ENCODE measurements around the gene UNK. TPM values are rescaled to one million over a fixed set of nuclear protein-coding genes. Genes with fewer than 3 reads are reported as not detected.

UNK gene
- polyA plus RNA-seq, 1 donor, result 21.9 TPM

DNA sequence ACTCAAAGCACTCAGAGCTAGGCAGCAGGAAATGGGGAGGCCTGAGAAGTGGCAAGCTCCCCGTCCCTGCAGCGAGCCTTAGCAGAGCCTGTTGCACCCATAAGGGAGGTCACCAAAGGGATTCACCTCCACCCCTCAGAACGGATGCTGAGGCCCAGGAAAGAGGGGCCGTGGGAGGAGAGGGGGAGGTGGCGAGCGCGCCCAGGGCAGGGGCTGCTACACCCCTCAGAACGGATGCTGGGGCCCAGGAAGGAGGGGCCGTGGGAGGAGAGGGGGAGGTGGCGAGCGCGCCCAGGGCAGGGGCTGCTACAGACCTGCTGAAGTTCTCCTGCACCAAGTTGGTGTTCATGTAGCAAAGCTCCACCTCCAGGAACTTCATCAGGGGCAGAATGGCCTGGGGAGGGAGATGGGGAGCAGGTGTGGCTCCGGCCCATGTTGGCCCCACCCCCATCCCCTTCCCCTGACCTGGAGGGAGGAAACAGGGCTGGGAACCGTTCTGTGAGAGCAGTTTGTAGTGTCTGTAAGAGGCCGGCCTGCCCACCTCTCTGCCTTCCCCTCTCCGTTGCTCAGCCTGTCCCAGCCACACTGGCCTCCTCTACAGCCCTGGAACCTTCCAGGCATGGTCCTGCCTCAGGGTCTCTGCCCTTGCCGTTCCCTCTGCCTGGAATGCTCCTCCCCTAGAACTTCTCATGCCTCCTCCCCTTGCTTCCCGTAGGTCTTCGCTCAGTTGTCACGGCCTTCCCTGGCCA, 48.2 kb downstream of the UNK start:
- DNase-seq (ENCODE audit: low read depth), result no peak

DNA sequence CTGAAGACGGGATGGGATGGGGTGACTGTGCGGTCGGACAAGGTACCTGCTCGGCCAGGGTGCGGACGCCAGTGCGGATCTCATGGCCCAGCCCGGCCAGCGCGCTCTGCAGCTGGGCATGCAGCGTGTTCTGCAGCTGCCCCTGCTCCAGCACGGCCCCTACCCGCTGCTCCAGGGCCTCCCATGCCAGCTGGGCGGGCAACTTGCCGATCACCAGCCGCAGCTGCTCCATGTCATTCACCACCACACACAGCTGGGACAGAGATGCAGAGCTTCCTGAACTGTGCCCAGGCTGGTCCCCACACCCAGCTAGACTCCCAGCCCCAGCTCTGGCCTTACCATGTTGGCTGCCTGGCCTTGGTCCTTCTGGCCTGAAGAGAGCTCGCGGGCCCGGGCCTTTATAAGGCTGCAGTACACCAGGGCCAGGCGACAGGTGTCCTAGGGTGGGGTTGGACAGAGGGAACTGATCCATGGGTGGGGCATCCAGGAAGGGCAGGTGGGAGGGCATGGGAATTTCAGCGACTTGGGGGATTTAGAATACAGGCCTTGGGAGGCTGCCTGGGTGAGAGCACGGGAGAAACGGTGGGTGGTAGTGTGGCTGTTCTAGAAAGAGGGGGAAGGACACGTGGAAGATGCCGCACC, 49.8 kb downstream of the UNK start:
- DNase-seq (ENCODE audit: low read depth), result no peak

DNA sequence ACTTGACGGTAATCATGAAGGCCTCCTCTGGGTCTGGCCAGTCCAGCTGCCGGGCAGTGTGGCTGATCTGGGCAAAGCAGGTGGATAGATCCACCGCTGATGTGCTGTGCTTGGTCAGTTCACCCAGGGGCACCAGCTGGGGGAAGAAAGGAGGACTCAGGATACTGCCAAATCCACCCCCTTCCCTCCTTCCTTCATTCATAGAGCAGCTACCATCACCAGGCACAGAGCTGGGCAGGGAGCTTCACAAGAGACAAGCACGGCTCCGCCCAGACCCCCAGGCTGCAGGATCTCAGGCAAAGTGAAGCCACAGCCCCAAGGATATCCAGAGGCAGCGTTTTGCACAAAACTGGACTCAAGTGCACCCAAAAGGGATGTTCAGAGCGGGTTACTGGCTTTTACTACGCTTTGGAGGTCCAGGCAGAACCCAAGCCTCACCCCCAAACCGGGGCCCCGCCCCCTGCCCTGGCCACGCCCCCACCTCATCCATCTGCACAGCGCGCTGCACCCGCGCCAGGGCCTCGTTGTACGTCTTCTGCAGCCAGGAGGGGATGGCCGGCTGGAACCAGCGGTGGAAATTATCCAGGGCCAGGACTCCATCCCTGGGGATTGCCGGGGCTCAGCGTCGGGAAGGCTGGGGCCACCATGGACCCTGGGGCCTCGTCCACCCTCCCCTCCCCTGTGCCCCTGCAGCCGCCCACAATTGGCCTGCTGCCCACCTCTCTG, 50.5 kb downstream of the UNK start:
- no peak for DNase-seq (ENCODE audit: low read depth)

DNA sequence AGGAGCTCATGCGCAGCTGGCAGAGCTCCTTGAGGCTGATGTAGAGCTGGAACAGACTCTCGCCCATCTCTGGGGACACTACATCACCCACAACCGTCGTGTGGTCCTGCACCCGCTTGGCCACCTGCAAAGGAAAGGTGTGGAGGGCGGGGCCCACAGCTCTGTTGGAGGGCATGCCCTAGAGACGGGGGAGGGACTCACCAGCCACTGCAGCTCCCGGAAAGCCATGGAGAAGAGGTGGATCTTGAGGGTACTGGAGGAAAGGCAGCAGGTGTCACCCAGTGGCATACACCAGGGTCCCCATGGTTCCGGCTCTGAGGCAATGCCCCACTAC, 51.0 kb downstream of the UNK start:
- no peak for DNase-seq (ENCODE audit: low read depth)

DNA sequence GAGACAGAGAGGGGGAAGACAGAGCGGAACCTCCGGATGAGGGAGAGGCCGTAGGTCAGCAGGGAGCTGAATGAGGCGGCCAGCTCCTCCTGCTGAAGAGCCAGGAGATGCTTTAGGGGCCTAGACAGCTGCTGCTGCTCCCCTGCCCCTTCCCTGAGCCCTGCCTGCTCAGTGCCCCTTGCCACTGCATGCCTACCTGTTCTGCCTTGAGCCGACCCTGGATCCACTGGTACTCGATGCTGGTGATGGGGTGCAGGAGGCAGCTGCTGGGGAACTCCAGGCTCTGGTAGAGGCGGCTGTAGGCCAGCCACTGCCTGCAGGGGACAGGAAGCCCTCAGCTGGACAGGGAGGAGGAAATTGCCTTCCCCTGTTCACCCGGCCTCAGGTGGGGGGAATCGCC, 52.0 kb downstream of the UNK start:
- DNase-seq (ENCODE audit: low read depth), result no peak

DNA sequence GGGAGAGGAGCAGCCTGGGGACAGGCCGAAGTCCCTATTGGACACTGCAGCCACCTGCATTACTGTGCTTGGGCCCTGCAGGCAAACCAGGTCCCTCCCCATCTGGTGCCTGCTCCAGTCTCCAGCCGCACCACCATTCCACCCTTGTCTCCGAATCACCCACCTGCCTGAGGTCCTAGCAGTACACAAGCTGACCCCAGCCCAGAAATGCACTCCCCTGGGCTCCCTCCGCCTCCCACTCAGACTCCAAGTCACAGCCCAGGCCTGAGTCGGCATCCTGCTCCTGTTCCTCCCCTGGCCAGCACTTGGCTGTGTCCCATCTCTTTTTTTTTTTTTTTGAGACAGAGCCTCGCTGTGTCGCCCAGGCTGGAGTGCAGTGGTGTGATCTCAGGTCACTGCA, 53.3 kb downstream of the UNK start:
- no peak for DNase-seq (ENCODE audit: low read depth)

DNA sequence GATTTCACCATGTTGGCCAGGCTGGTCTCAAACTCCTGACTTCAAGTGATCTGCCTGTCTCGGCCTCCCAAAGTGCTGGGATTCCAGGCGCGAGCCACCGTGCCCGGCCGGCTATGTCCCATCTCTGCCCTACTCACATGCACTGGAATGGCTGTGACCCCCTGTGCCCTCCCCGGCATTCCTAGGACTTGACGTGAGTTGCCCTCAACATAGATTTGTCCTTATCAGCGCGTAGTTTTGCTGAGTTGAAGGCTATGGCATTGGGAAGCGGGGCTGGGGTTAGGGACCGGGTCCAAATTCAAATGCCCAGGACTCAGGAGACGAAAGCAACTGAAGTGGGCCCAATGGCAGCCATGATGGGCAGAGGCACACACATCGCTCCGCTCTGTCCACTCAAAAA, 53.8 kb downstream of the UNK start:
- DNase-seq (ENCODE audit: low read depth), result no peak

DNA sequence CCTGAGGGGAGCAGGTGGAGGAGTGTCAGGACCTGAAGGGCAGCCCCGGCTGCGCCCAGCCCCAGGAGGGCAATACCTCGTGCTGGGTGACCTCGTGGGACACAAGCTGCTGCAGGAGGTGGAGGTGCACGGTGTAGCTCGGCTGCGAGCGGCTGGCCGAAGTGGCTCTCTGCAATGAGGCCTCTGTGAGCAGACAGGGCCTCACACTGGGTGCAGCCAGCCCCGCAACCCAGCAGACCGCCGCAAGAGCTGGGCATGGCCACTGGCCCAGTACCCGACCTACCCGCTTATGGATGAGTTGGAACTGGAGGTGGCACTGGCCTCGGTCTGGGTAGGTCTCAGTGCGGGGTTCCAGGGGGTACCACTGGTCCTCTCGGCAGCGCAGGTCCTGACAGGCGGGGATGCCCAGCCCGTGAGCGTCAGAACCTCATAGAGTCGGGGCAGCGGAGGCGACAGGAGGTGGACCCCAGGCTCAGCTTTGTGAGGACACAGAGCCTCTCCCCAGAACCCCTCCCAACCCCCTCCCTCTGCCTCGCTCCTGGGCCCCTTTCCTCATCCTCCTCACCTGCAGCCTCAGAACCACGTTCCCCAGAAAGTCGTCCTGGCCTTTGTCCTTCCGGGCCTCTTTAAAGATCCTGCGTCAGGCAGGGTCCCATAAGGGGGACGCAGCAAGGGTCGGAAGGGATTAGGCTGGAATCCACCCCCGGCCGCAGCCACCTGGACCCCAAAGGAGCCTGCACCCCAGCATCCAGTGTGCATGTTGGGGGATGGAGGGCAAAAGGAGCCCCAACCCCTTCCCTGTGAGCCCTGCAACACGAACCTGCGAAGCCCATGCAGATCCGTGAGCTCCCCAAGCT, 55.6 kb downstream of the UNK start:
- DNase-seq (ENCODE audit: low read depth), result no peak

DNA sequence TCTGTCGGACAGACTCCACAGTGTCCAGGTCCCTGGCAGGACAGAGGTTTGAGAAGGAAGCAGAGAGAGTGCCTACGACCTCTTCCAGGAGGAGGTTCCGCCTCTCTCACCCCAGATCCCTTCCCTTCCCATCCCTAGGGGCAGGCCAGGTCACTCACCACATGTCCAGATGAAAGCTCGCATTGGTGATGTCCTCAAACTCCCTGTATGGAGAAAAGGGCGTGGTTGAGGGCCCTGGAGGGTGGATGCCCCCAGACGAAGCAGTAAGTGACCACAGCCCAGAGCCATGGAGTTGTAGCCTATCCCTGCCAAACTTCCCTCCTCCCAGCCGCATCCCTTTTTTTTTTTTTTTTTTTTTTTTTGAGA, 56.2 kb downstream of the UNK start:
- DNase-seq (ENCODE audit: low read depth), result no peak

DNA sequence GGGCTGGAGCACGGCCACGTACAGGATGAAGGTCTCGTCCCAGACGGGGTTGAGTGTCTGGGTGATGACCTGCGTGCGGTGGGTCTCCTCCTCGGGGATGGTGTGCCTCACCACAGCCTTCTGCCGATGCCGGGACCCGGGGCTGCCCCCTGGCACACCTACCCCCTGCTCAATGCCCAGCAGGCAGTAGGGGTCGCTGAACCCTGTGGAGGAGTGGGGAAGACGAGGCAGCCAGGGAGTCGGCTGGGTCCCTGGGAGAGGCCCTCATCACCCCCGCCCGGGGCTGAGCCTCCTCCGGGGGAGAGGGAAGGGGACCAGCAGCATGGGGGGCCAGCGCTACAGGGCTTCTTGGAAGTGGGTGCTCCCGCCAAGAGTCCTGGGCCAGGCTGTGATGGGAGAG, 57.8 kb downstream of the UNK start:
- DNase-seq (ENCODE audit: low read depth), result no peak

DNA sequence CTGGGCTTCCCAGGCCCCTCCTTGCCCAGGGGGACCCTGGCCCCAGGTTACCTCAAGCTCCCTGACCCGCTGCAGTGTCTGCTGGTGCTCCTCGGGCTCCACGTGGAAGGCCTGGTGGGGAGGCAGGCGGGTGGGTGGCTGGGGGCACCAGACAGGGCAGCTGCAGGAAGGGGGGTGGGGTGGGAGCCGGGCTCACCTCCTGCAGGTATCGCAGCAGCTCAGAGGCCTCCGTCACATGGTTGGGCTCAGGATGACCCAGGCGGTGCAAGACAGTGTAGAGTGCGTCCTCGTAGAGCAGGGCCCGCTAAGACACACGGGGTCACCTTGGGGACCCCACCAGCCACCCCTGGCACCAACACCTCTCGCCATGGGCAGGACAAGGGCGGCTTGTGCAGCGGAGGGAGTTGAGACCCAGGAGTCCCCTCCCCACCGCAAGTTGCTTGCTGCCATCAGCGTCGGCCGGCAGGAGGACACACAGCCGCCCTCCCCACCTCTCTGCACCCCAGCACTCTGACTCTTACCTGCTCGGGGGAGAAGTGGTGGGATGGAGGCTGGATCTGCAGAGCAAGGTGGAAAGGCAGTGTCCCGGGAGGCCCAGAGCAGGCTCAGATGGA, 58.5 kb downstream of the UNK start:
- DNase-seq (ENCODE audit: low read depth), result no peak

DNA sequence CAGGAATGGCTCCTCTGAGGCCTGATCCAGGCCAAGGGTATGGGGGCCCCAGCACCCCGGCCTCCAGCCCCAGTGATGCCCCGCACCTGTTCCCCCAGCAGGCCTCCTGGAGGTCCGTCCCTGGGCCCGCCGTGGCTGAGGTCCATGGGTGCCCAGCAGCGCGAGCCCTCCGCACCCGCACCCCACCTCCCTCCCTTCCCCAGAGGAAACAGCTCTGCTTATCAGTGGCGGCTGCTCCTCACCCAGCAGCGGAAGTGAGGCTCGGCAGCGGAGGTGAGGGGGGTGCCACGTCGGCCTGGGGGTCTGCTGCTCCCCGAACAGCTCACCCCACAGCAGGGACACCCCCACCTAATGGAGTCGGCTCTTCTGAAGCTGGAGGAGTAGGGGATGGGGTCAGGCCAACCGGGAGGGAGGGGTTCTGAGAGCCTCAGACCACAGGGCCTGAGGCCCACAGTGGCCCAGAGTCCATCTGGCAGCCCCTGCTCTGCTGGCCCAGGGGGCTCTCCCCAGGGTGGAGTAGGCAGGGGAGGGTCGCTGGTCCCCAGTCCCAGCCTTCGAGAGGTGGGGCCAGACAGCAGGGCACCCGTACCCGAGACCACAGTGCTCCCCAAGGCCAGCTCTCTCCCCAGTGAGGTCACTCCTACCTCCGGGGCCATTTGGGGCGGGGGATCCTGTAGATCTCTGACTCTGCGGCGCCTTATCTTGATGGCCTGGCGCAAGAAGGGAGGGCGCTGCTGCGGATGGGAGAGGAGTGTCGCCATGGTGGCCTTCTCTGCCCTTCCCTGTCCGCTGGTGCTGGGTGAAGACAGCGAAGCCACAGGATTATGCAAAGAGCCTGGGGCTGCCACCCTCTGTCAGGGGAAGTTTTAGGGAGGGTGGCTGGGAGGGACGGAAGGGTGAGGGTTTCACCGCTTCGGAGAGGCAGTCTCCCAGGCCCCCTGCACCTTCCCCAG, 59.2 kb downstream of the UNK start, which contains the start of gene UNC13D:
Gene UNC13D (minus strand): TSS at position 828 of the 953 bp plus-strand sequence. CDS start 67 bp downstream, at position 761.
- no peak for DNase-seq (ENCODE audit: low read depth)

DNA sequence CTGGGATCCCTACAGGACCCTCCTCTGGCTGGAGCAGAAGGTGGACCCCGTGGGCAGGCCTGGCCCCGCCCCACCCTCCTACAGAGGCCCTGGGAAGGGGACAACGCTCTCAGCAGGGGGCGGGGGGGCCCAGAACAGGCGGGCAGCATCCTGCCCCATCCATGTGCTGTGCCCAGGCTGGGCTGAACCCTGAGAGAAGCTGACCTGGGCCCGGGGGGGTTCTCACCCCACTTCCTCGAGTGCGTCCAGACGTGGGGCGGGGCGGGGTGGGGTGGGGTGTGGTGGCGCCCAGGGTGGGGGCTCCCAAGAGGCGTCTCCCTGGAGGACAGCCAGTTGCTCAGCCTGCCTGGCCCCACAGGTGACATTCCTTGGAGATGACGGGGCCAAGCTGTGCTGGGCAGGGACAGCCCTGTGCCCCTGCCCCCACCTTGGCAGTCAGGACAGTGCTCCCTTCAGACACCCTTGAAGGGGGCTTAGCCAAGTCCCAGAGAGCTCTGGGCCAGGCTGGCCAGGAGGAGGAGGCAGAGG, 60.0 kb downstream of the UNK start:
- DNase-seq (ENCODE audit: low read depth), result no peak

DNA sequence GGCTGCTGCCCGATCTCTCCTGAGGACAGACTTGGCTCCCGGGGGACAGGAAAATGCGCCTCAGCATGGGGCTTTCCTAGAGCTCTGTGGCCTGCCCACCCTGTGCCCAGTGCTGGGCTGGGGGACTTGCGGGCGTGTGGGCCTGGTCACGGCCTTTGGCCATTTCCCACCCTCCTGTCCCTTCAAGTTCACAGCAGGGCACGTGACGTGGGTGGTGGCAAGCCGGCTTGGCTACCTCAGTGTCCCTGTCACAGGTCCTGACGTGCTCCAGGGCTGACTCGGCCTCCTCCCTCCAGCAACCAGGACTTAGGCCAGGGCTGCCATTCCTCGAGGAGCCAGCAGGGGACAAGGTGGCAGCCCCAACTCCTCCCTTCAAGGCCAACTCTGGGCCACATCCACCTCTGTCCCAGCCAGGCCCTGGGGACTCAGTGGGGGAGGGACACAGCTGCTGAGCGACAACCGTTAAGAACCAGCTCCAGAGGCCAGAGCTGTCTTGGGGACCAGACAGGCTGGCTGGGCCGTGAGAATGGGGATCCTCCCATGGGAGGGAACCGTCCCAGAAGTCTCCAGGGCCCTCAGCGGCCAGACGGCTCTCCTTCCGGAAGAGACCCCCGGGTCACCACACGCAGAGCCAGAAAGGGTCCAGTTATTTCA, 60.6 kb downstream of the UNK start:
- no peak for DNase-seq (ENCODE audit: low read depth)

DNA sequence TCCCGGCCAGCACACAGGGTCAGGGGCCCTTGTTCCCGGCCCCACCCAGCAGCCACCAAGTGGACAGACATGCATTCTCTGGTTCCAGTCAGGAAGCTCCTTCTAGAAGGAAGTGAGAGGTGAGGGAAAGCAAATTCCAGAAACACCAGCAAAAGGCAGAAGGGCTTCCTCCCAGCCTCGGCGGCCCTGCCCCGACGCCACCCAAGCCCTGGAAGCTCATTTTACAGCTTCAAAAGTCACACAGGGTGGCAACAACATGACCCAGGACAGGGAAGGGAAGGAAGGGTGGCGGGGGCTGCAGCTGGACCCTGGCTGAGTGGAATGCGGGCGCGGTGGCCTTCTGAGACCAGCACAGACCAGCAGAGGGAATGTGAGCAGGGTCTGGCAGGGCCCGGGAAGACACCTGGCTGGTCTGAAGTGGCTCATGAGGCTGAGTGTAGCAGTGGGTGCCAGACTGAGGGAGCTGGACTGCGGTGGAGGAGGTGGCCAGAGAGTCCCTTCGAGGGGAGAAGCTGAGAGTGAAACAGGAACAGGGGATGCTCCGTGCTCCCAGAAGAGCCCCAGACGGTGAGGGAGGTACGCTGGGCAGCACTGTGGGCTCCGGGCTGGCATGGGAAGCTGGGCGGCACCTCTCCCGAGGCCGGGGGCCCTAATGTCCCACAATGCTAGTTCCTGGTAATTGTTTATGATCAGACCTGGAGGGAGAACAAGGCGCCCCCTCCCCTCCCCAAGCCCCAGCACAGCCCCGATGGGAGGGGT, 61.5 kb downstream of the UNK start:
- no peak for DNase-seq (ENCODE audit: low read depth)

DNA sequence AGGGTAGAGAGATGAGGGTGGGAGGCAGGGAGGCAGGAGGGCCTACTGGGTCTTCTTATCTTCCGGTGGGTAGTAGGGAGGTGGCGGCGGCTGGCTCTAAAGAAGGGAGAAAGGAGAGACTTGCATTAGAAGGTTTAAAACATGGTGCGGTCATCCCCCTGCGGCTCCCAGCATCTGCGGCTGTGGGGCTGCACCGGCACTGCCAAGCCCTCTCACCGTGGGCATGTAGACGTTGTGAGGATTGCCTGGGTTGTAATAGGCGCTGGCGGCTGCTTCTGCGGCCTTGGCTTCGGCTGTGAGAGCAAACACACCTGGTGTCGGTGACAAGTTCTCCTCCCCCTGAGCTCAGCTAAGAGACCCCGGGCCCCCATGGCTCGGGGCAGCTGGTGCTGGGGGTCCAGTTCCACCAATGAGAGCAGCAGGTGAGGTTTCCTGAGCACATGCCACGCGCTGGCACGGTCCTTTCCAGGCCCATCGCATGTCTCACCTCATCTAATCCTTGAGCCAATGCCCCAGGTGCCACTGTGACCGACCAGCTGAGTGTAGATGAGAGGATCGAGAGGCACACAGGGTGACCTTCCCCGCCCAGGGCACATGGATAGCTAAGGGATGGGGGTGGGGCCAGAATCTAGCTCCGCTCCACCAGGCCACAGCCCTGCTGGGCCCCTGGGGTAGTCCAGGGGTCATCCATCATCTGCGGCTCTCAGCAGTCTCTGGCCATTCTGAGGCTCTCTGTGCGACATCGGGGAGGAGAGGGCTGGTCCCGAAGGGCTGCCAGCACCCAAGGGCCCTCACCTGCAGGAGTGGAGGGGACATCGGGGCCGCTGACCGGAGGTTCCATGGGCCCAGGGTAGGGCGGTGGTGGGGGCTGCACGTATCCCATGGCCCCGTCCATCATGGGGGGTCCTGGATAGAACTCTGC, 62.3 kb downstream of the UNK start:
- DNase-seq (ENCODE audit: low read depth), result no peak

DNA sequence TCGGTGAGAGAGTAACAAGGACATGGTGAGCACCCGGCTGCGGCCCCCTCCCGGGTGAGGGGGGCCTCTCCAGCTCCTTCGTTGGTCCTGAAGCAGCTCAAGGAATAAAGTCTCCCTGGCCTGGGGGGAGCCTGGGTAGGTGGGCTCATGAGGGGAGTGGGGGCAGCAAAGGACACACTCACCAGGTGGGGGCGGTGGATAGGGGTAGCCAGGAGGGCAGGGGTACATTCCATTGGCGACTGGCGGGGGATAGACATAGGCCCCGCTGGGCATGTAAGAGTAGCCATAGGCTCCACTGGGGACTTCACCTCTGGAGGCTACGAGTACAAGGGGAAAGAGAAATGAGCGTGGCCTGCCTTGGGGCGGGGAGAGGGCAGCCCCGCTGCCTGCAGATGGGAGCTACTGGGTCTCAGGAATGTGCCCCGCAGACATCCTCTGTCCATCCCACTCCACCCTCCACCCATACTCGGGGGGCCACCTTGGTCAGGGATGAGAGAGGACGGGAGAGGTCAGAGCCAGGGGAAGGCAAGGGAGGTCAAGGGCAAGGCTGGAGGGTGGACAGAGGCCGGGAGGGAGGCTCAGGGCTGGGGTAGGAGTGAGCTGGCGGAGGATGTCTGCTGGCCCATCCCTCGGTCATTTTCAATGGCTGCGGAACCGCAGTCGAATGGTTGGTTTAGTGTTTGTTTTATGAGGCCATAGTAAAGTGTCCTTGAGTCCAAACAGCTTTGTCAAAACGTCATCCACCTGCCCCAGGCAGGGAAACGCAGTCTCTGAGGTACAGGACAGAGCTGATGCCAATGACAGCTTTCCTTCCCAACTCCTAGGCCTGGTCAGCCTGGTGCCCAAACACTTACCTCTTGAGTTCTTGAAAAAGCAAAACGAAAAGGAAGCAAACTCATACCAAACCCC, 63.3 kb downstream of the UNK start:
- DNase-seq (ENCODE audit: low read depth), result no peak
